ENCODE measurements around the gene POC1B.

Gene POC1B

DNA sequence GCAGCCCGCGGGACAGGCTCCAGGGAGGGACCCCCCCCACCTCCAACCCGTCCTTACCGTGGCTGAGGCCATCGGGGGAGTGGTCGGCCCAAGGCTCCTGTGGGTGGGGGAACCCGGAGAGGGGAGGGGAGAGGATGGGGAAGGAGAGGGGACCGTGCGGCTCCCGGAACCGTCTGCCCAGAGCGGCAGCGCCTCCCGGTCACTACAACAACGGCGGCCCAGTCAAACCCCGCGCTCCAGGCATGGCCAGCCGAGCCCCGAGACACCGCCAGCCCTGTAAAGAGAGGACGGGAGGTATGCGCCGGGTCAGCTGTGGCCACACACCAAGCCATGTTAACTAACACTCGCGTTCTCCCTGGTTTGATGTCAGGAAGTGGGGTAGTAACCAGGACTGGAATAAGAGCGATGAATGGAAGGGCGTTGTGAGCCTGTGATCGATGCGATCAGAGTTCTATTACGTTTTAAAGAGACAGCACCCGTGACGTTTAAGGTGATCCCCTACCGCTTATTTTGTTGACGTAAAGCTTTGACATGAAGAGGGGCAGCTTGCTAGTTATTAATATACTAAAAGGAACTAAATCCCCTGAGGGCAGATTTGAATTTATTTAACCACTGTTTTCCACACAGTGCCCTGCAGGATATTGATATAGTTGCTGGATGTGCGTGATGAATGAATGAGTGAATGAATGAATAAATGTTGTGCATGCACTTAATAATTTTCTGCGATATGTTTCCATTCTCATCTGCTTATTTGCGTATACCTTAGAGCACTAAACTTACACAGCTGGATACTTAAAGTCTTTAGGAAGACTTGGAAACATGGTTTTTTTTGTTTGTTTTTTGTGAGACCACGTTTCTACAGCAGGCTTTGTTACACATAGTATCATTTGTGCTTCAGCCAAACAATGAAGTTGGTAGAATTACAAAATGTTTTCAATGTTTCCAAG is at the start of gene POC1B:
POC1B (minus strand) TSS at position 224 of the 947 bp plus-strand sequence; CDS start at position 72, 152 bp downstream.
- H4K20me1 ChIP-seq (ENCODE audit: insufficient read depth, low read length): no peaks in the 10 kb centered on the region
- peak within 1 kb of the TSS; percentile 58 for H3K27ac ChIP-seq (ENCODE audit: low read depth, low read length, poor library complexity, severe bottlenecking)
- TF ChIP-seq, protein P1, sequence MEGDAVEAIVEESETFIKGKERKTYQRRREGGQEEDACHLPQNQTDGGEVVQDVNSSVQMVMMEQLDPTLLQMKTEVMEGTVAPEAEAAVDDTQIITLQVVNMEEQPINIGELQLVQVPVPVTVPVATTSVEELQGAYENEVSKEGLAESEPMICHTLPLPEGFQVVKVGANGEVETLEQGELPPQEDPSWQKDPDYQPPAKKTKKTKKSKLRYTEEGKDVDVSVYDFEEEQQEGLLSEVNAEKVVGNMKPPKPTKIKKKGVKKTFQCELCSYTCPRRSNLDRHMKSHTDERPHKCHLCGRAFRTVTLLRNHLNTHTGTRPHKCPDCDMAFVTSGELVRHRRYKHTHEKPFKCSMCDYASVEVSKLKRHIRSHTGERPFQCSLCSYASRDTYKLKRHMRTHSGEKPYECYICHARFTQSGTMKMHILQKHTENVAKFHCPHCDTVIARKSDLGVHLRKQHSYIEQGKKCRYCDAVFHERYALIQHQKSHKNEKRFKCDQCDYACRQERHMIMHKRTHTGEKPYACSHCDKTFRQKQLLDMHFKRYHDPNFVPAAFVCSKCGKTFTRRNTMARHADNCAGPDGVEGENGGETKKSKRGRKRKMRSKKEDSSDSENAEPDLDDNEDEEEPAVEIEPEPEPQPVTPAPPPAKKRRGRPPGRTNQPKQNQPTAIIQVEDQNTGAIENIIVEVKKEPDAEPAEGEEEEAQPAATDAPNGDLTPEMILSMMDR (IDR thresholded peaks at IDR 0.05; ENCODE audit: low read length): no peak
- peaks cover 10% of the 10 kb centered on the region for H3F3A ChIP-seq (ENCODE audit: insufficient read depth, low read length)
- H3K27me3 ChIP-seq (ENCODE audit: insufficient read depth, low read length): no peaks in the 10 kb centered on the region
- peaks cover 46% of the 10 kb centered on the region for H3K4me1 ChIP-seq (ENCODE audit: insufficient read depth, low read length, severe bottlenecking)
- H3K4me3 ChIP-seq (ENCODE audit: low read depth, low read length, poor library complexity, severe bottlenecking): peak within 1 kb of the TSS; percentile 91
- peak within 1 kb of the TSS; percentile 90 for H3K4me2 ChIP-seq (ENCODE audit: low read length)
- no peaks in the 10 kb centered on the region for H3K9me2 ChIP-seq (ENCODE audit: low read depth, low read length)
- no peaks in the 10 kb centered on the region for H3K9me3 ChIP-seq (ENCODE audit: low read length)
- H3K9ac ChIP-seq (ENCODE audit: low read length): peak within 1 kb of the TSS; percentile 78
- H2AFZ ChIP-seq (ENCODE audit: low read length): peak within 1 kb of the TSS; percentile 39
- H3K79me2 ChIP-seq (ENCODE audit: insufficient read depth, low read length): 0 out of 2 replicates have a peak, but pooled peaks cover 6% of the 10 kb centered on the region
- peaks cover 9% of the 10 kb centered on the region for H3K36me3 ChIP-seq (ENCODE audit: insufficient read depth, low read length)

DNA sequence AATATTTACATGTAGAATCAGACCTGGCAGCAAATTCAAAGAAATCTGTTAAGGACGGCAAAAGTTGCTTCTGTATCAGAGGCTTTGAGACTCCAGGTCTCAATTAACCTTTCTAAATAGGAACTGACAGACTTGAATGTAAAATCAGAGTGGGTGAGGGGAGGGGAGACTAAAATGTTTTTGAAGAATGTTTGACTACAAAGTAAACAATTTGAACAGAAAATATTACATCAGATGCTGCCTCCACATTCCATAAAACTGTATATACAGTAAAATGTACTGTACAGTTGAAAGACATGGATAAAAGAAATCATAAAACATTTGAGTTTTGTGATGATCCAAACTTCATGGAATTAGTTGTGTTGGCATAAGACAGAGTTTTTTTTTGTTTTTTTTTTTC is 49.5 kb upstream of the POC1B start:
- Histone ChIP-seq H3K9ac (ENCODE audit: low read length) (no peak overlapping the region), H4K20me1 (ENCODE audit: insufficient read depth, low read length) (no peaks in the 10 kb centered on the region), H3K4me3 (ENCODE audit: low read depth, low read length, poor library complexity, severe bottlenecking) (no peak overlapping the region), H3K79me2 (ENCODE audit: insufficient read depth, low read length) (no peaks in the 10 kb centered on the region), H3K4me1 (ENCODE audit: insufficient read depth, low read length, severe bottlenecking) (peaks cover 3% of the 10 kb centered on the region), H3K36me3 (ENCODE audit: insufficient read depth, low read length) (no peaks in the 10 kb centered on the region), H3K27ac (ENCODE audit: low read depth, low read length, poor library complexity, severe bottlenecking) (no peak overlapping the region), H3F3A (ENCODE audit: insufficient read depth, low read length) (no peaks in the 10 kb centered on the region), H3K4me2 (ENCODE audit: low read length) (no peak overlapping the region), H2AFZ (ENCODE audit: low read length) (no peak overlapping the region), H3K9me3 (ENCODE audit: low read length) (no peaks in the 10 kb centered on the region), H3K27me3 (ENCODE audit: insufficient read depth, low read length) (no peaks in the 10 kb centered on the region), H3K9me2 (ENCODE audit: low read depth, low read length) (no peaks in the 10 kb centered on the region)
- TF ChIP-seq, protein P1 (IDR thresholded peaks at IDR 0.05; ENCODE audit: low read length): no peak
- no peak for TF ChIP-seq EZH2 (IDR thresholded peaks at IDR 0.05; ENCODE audit: borderline replicate concordance, low read length)

DNA sequence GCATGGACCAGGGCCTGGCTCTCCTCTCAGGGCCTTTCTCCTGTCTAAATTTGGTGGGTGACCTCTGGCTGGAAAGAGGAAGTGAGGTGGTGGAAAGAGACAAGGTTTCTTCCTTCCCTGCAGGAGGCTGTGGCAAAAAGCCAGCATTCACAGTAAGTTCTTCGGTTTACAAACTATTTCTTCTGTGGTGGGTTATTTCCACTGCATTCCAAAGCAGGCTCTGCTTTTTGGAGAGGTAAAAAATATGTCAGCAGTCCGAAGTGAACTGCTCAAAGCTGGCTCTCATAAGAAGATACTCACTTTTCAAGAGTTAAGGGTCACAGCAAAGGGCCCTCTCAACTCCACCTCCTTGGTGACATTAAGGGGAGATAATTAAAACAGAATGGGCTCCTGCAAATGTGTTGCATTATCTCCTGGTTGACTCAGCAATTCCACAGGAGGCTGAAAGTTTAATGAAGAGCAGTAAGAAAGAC is 48.9 kb upstream of the POC1B start:
- Histone ChIP-seq H3K9me3 (ENCODE audit: low read length) (no peaks in the 10 kb centered on the region), H3K27me3 (ENCODE audit: insufficient read depth, low read length) (no peaks in the 10 kb centered on the region), H3K4me3 (ENCODE audit: low read depth, low read length, poor library complexity, severe bottlenecking) (no peak overlapping the region), H3K4me1 (ENCODE audit: insufficient read depth, low read length, severe bottlenecking) (peaks cover 3% of the 10 kb centered on the region), H3K9ac (ENCODE audit: low read length) (no peak overlapping the region), H3K9me2 (ENCODE audit: low read depth, low read length) (no peaks in the 10 kb centered on the region), H3K4me2 (ENCODE audit: low read length) (no peak overlapping the region), H4K20me1 (ENCODE audit: insufficient read depth, low read length) (no peaks in the 10 kb centered on the region), H3K79me2 (ENCODE audit: insufficient read depth, low read length) (no peaks in the 10 kb centered on the region), H2AFZ (ENCODE audit: low read length) (no peak overlapping the region), H3K27ac (ENCODE audit: low read depth, low read length, poor library complexity, severe bottlenecking) (no peak overlapping the region), H3K36me3 (ENCODE audit: insufficient read depth, low read length) (no peaks in the 10 kb centered on the region), H3F3A (ENCODE audit: insufficient read depth, low read length) (no peaks in the 10 kb centered on the region)
- TF ChIP-seq, protein P1 (IDR thresholded peaks at IDR 0.05; ENCODE audit: low read length): no peak
- no peak for TF ChIP-seq EZH2 (IDR thresholded peaks at IDR 0.05; ENCODE audit: borderline replicate concordance, low read length)

Measured in OCI-LY1 (cell line).